HepG2 (cell line): ENCODE results near the gene PRR36. TPM values are rescaled to one million over a fixed set of nuclear protein-coding genes. Genes with fewer than 3 reads are reported as not detected.
A peak's percentile ranks its signal among the peaks of the same experiment; 100 is the strongest.

Experiments used
- ATF7-NPFF ChIP-seq: sonication (generic); formaldehyde crosslinking; IDR thresholded peaks from 2 replicates; pipeline ENCODE4 v1.8.1; 2023; ENCODE audit warnings: mild to moderate bottlenecking, low read depth, missing genetic modification reagents, moderate library complexity
- CBX5 ChIP-seq: sonication (generic); formaldehyde crosslinking; IDR thresholded peaks from 2 replicates; pipeline ENCODE4 v1.4.0; 2020; ENCODE audit warnings: missing genetic modification reagents, borderline replicate concordance
- DNMT3B ChIP-seq: conservative IDR thresholded peaks from 2 replicates; pipeline ENCODE4 v1.6.1; 2016; ENCODE audit warnings: missing biosample characterization, control low read depth
- DR1 ChIP-seq: sonication (generic); formaldehyde crosslinking; IDR thresholded peaks from 2 replicates; pipeline ENCODE4 v1.8.0; 2021; ENCODE audit warnings: mild to moderate bottlenecking, missing genetic modification reagents, inconsistent platforms
- FOXO1 ChIP-seq: sonication (generic); formaldehyde crosslinking; IDR thresholded peaks from 2 replicates; pipeline ENCODE4 v1.4.0; 2020; ENCODE audit warnings: missing genetic modification reagents
- KLF12 ChIP-seq: sonication (generic); formaldehyde crosslinking; IDR thresholded peaks from 2 replicates; pipeline ENCODE4 v1.4.0; 2020; ENCODE audit warnings: missing genetic modification reagents, borderline replicate concordance
- NR2C2 ChIP-seq: sonication (generic); formaldehyde crosslinking; IDR thresholded peaks from 2 replicates; pipeline ENCODE4 v1.4.0; 2020; ENCODE audit warnings: missing genetic modification reagents, mild to moderate bottlenecking, moderate library complexity, borderline replicate concordance
- NR2F6 ChIP-seq, 2 experiments: IDR thresholded peaks; 2 replicates each; pipeline ENCODE4 v1.6.1; 2016; ENCODE audit warnings: antibody characterized with exemption in 1 of 2, mild to moderate bottlenecking in 1 of 2
- POGZ ChIP-seq: sonication (generic); formaldehyde crosslinking; IDR thresholded peaks from 2 replicates; pipeline ENCODE4 v1.4.0; 2020; ENCODE audit warnings: mild to moderate bottlenecking, missing genetic modification reagents
- REPIN1 ChIP-seq: sonication (generic); formaldehyde crosslinking; IDR thresholded peaks from 2 replicates; pipeline ENCODE4 v1.8.0; 2022; ENCODE audit warnings: missing genetic modification reagents, low read depth, mild to moderate bottlenecking, borderline replicate concordance
- RFXAP ChIP-seq: sonication (generic); formaldehyde crosslinking; IDR thresholded peaks from 2 replicates; pipeline ENCODE4 v1.4.0; 2020; ENCODE audit warnings: missing genetic modification reagents, borderline replicate concordance
- SATB2 ChIP-seq: sonication (generic); formaldehyde crosslinking; IDR thresholded peaks from 2 replicates; pipeline ENCODE4 v1.5.0; 2020; ENCODE audit warnings: missing genetic modification reagents
- SKI ChIP-seq: fragments of 450-650 bp; IDR thresholded peaks from one replicate; pipeline ENCODE4 v1.6.1; 2018; ENCODE audit warnings: mild to moderate bottlenecking; ENCODE audit not compliant: partially characterized antibody
- TEAD3 ChIP-seq: optimal IDR thresholded peaks from 2 replicates; pipeline ENCODE3; 2016; ENCODE audit warnings: borderline replicate concordance
- ZFP1 ChIP-seq: IDR thresholded peaks from 2 replicates; pipeline ENCODE4 v1.6.1; 2016
- ZFX ChIP-seq: sonication (generic); formaldehyde crosslinking; IDR thresholded peaks from 2 replicates; pipeline ENCODE4 v1.4.0; 2020; ENCODE audit warnings: mild to moderate bottlenecking, low read depth, missing genetic modification reagents, moderate library complexity
- ZFYVE20 ChIP-seq: sonication (generic); formaldehyde crosslinking; IDR thresholded peaks from 2 replicates; pipeline ENCODE4 v1.8.0; 2023; ENCODE audit warnings: low read depth, mild to moderate bottlenecking, moderate library complexity, missing genetic modification reagents, borderline replicate concordance
- ZNF274 ChIP-seq: sonication (generic); formaldehyde crosslinking; IDR thresholded peaks from 2 replicates; pipeline ENCODE4 v1.5.1; 2020; ENCODE audit warnings: mild to moderate bottlenecking, missing genetic modification reagents
- ZNF317 ChIP-seq: sonication (generic); formaldehyde crosslinking; IDR thresholded peaks from 2 replicates; pipeline ENCODE4 v1.5.0; 2020; ENCODE audit warnings: mild to moderate bottlenecking, missing genetic modification reagents
- ZNF441 ChIP-seq: sonication (generic); formaldehyde crosslinking; IDR thresholded peaks from 2 replicates; pipeline ENCODE4 v1.7.0; 2021; ENCODE audit warnings: missing genetic modification reagents, borderline replicate concordance
- ZNF513 ChIP-seq: sonication (generic); formaldehyde crosslinking; conservative IDR thresholded peaks from 2 replicates; pipeline ENCODE4 v1.5.0; 2020; ENCODE audit warnings: missing genetic modification reagents
- ZNF709 ChIP-seq: sonication (generic); formaldehyde crosslinking; IDR thresholded peaks from 2 replicates; pipeline ENCODE4 v1.5.0; 2020; ENCODE audit warnings: mild to moderate bottlenecking, missing genetic modification reagents
- polyA plus RNA-seq, 8 experiments: library from polyadenylated mRNA; depleted of rRNA in 3 of 8; stranded (reverse) in 7 of 8; unstranded in 1 of 8; fragments of >200 nt; fragmentation: Illumina TruSeq in 4 of 8; extraction: Trizol in 4 of 8; gene quantifications; 2 replicates each; pipeline versions ENCODE4 v1.2.1 to v1.2.3, GENCODE V29; 2011 to 2016; ENCODE audit warnings: low read depth in 4 of 8, missing spikeins in 1 of 8, mixed read lengths in 1 of 8; ENCODE audit not compliant: insufficient read depth in 1 of 8
- total RNA-seq, 5 experiments: library from RNA; depleted of rRNA; stranded (reverse); fragments of >200 nt; fragmentation: Illumina TruSeq; extraction: Trizol; gene quantifications; 2 replicates each; pipeline ENCODE4 v1.2.3, GENCODE V29; 2016; ENCODE audit warnings: low read depth in 1 of 5
- TF ChIP-seq, protein P1 (sequence below): fragments of 450-650 bp; IDR thresholded peaks from 2 replicates; pipeline ENCODE4 v1.6.1; 2017
- TF ChIP-seq, protein P2 (sequence below): sonication (generic); formaldehyde crosslinking; IDR thresholded peaks from 2 replicates; pipeline ENCODE4 v1.5.1; 2020; ENCODE audit warnings: missing genetic modification reagents, mild to moderate bottlenecking, borderline replicate concordance

PRR36 gene
- total and polyA plus RNA-seq, 2 of the 13 experiments (the other 11 are each of a cell fraction or from before 2014, with no cell fraction given) = 0.07 to 0.17 TPM

DNA sequence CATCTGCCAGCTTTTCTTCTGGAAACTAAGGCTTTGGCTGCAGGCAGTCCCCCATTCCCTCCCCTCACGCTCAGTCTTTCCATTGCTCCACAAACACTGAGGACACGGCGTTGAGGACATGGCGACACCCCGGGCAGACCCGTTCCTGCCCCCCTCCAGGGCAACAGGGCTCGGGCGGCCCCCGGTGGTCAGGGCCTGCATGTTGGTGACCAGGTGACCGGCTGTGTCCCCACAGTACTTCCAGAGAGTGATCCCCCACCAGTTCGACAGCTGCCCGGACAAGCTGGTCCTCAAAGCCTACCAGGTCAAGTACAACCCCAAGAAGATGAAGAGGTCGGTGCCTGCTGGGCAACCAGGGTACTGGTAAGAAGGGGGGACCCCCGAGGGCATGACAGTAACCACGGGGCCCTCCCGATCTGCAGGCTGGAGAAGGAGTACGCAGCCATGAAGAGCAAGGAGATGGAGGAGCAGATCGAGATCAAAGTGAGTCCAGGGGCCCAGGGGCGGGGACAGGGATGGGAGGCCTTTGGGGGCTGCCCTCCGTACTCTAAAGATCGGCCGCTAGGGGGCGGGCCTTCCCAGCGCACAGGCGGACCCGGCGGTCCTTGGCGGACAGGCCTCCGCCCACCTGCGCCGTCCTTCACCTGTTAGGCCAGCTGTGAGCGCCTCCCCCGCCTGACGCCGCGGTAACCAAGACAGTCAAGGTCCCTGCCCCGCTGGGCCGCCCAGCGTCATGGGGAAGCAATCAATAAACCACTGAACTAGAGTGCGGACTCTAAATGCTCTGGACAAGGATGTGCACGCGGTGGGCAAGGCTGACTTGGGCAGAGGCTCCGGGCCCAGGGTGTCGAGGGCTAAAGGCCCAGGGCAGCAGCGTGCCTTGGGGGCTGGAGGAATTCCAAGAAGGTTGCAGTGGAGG lies 21.1 kb downstream of the PRR36 start (continued):
- TF ChIP-seq CBX5 (CRISPR knock-in tag) (peak; percentile 70; the same call in 1 of the 2 replicates), DNMT3B (CRISPR knock-in tag) (peak; percentile 87), POGZ (CRISPR knock-in tag) (no peak), ZNF317 (CRISPR knock-in tag) (no peak; the same call in 1 of the 2 replicates), FOXO1 (CRISPR knock-in tag) (peak; percentile 82), REPIN1 (CRISPR knock-in tag) (peak; percentile 97), ATF7-NPFF (CRISPR knock-in tag) (peak; percentile 73; the same call in 1 of the 2 replicates), ZNF513 (no peak), ZFX (CRISPR knock-in tag) (peak; percentile 97), NR2C2 (CRISPR knock-in tag) (peak; percentile 83), ZNF709 (CRISPR knock-in tag) (peak; percentile 80; the same call in 1 of the 2 replicates), RFXAP (peak; percentile 96), ZNF274 (CRISPR knock-in tag) (peak; percentile 93), SKI (peak; percentile 82), SATB2 (CRISPR knock-in tag) (no peak), NR2F6 (IDR thresholded peaks at IDR 0.05) (peak; percentile 22; the same call in 1 of the 2 replicates), NR2F6 (CRISPR knock-in tag; IDR thresholded peaks at IDR 0.05) (peak; percentile 84), ZNF441 (CRISPR knock-in tag) (peak; percentile 86; the same call in 1 of the 2 replicates), TEAD3 (CRISPR knock-in tag) (peak; percentile 85), ZFYVE20 (CRISPR knock-in tag) (no peak), KLF12 (CRISPR knock-in tag) (peak; percentile 98), DR1 (CRISPR knock-in tag) (peak; percentile 58; the same call in 1 of the 2 replicates), ZFP1 (CRISPR knock-in tag) (peak; percentile 78)
- TF ChIP-seq, protein P1, sequence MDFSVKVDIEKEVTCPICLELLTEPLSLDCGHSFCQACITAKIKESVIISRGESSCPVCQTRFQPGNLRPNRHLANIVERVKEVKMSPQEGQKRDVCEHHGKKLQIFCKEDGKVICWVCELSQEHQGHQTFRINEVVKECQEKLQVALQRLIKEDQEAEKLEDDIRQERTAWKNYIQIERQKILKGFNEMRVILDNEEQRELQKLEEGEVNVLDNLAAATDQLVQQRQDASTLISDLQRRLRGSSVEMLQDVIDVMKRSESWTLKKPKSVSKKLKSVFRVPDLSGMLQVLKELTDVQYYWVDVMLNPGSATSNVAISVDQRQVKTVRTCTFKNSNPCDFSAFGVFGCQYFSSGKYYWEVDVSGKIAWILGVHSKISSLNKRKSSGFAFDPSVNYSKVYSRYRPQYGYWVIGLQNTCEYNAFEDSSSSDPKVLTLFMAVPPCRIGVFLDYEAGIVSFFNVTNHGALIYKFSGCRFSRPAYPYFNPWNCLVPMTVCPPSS = no peak
- TF ChIP-seq, protein P2, sequence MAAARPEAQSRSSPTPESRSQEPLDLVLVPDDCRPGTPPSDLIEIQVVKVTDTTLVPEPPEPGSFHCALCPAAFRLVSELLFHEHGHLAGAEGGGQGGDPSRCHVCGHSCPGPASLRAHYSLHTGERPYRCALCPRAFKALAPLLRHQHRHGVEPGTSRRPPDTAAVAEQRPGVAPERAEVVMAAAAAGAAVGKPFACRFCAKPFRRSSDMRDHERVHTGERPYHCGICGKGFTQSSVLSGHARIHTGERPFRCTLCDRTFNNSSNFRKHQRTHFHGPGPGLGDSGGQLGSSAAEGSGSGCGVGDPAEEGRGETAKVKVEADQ (CRISPR knock-in tag) = peak; percentile 87; the same call in 1 of the 2 replicates
